ENCODE data around the gene KLC1.

The KLC1 gene

DNA sequence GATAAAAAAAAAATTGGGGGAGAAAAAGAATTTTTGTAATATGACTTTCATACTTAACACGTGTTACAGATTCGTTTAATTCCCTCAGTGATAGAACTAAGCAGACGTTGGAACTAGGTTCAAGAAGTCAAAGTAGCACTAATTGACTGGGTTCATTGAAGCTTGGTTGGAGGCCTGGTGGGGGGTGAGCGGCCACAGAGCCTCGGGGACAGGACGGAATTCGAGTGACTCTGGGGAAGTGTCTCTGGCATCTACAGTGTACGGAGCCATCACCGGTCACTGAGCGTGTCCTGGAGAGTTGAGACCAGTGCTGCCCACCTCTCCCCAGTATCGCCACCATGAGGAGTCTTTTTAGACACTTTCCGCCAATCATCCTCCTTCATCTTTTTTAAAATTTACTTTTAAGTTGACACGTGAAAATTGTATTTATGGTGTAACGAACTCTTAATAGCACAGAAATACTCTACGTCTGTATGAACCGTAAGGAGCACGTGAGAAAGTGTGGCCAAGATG, 87.9 kb downstream of the KLC1 start:
- ChIA-PET CTCF (no interaction called here), POLR2A (ENCODE audit: low non-redundant PET) (no interaction called here)
- TF ChIP-seq, protein P1, sequence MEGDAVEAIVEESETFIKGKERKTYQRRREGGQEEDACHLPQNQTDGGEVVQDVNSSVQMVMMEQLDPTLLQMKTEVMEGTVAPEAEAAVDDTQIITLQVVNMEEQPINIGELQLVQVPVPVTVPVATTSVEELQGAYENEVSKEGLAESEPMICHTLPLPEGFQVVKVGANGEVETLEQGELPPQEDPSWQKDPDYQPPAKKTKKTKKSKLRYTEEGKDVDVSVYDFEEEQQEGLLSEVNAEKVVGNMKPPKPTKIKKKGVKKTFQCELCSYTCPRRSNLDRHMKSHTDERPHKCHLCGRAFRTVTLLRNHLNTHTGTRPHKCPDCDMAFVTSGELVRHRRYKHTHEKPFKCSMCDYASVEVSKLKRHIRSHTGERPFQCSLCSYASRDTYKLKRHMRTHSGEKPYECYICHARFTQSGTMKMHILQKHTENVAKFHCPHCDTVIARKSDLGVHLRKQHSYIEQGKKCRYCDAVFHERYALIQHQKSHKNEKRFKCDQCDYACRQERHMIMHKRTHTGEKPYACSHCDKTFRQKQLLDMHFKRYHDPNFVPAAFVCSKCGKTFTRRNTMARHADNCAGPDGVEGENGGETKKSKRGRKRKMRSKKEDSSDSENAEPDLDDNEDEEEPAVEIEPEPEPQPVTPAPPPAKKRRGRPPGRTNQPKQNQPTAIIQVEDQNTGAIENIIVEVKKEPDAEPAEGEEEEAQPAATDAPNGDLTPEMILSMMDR (conservative IDR thresholded peaks at IDR 0.05; ENCODE audit: low read depth) = no peak
- H3K27ac ChIP-seq = peak overlapping the region; percentile 99
- DNase-seq (ENCODE audit: low spot score) = no peak

DNA sequence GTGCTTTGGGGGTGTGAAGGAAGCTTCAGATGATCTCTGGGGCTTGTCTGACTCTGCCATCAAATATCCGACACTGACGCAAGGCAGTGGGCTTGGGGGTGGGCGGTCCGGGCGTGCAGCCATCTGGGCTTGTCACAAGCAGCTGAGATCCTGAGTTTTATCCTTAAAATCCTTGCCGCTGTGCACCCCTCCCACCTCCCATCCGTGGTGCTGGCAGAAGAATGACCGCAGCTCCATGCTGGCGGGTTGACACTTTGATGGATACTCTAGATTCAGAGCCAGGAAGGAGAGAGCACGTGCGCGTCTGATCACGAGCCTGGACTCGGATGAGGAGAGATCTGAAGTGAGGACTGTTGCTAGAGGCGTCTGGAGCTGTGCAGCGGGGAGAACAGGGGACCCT, 89.6 kb downstream of the KLC1 start:
- ChIA-PET POLR2A (ENCODE audit: low non-redundant PET) (interaction anchor here (0.5 kb wide), 1 partner anchor 189 kb away, joined by 3 read pairs; no protein-coding TSS in a partner anchor), CTCF (no interaction called here)

DNA sequence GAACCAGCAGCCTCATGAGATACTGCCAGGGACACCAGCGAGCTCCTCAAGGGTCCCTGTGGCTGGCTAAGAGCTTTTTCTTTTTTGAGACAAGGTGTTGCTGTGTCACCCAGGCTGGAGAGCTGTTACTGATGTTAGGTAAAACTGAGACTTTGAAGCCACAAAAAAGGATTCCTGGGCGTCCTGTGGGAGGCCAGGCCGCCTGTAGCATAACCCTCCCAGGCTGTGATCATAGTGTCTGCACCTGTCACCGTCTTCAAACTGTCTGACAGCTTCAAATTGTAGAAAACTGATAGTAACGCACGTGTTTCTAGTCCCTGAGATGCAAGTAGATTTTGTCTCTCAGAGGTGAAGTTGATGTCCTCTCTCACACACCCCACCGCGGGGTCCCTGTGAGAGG, 90.7 kb downstream of the KLC1 start:
- peak overlapping the region; percentile 42 for H3K27ac ChIP-seq
- CTCF ChIA-PET = no interaction called here
- DNase-seq (ENCODE audit: low spot score) = no peak
- TF ChIP-seq, protein P1 (conservative IDR thresholded peaks at IDR 0.05; ENCODE audit: low read depth) = no peak
- POLR2A ChIA-PET (ENCODE audit: low non-redundant PET) = no interaction called here

More for the DNA sequence above, 89.6 kb downstream of the KLC1 start:
- DNase-seq (ENCODE audit: low spot score) = no peak
- H3K27ac ChIP-seq = peak overlapping the region; percentile 42
- TF ChIP-seq, protein P1 (conservative IDR thresholded peaks at IDR 0.05; ENCODE audit: low read depth) = no peak

DNA sequence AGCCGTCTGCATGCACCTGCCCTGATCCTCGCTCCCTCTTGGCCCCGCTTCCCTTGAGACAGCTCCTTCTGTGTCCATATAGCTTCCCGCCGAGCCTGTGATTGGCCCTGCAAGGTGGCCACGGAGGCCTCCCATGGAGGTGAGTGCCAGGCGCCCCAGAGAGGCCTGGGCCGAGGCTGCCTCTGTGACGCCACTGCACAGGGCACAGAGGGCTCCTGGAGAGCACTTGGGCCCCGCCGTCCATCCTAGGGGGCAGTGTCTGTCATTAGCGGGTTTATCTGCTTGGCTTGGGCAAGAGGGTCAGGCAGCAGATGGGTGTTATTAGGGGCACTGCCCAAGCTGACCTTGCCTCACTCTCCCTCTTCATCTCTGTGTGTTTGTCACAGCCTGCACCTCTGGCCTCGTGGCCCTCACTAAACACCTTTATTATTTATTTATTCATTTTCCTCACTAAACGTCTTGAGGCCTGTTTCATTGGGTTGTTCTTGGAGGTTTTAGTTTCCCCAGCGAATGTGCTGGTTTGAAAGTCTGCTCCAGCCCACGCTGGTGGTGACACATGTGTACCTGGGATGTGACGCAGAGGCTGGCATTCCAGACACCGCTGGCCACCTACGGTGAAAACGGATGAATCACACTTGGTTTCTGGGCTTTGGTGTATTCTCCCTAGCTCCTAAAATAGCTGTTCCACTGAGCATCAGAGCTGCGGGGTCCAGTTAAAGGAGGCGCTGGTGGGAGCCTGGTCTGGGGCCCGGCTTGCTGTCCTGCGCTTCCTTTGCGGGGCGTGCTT, 92.5 kb downstream of the KLC1 start:
- ChIA-PET CTCF (interaction anchor here (0.6 to 1.5 kb wide), 5 partner anchors 14 to 586 kb away, joined by 3 to 5 read pairs (median 4); no protein-coding TSS in a partner anchor), POLR2A (ENCODE audit: low non-redundant PET) (no interaction called here)
- H3K27ac ChIP-seq = peak overlapping the region; percentile 39

DNA sequence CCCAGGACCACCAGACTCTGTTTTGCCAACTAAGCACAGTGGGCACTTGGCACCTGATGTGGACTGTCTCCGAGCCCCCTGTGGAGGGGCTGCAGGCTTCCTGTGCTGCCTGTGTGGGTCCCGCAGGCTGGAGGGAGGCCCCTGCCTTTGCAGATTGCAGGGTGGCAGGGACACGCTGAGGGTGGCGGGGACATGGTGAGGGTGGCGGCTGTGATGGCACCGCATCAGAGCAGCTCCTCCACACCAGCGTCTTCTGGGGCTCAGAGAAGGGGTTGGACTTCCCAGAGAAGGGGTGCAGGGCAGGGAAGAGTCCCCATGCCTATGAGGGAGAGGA, 94.7 kb downstream of the KLC1 start:
- H3K27ac ChIP-seq = peak overlapping the region; percentile 70
- DNase-seq (ENCODE audit: low spot score) = no peak
- TF ChIP-seq, protein P1 (conservative IDR thresholded peaks at IDR 0.05; ENCODE audit: low read depth) = no peak
- POLR2A ChIA-PET (ENCODE audit: low non-redundant PET) = no interaction called here
- CTCF ChIA-PET = no interaction called here

More for the DNA sequence above, 92.5 kb downstream of the KLC1 start:
- peak; percentile 66 for DNase-seq (ENCODE audit: low spot score)
- TF ChIP-seq, protein P1 (conservative IDR thresholded peaks at IDR 0.05; ENCODE audit: low read depth) = no peak

DNA sequence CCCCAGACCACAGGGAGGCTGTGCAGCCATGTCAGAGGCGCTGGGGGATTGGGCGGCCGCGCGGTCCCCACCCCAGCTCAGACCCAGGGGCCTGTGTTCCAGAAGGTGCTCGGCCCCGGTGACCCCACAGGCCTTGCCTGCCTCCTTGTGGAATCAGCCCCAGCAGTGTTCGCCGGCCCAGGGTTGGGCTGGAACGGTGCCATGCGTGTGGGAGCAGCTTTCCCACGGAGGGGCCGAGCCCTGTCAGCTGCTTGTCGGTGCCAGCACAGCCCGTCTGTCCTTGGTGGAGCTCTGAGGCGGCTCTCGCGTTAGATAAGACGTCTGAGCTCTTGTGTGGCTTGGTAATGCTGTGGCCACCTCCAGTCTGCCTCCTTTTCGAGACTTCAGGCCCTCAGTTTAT, 95.1 kb downstream of the KLC1 start:
- TF ChIP-seq, protein P1 (conservative IDR thresholded peaks at IDR 0.05; ENCODE audit: low read depth) = no peak
- ChIA-PET CTCF (no interaction called here), POLR2A (ENCODE audit: low non-redundant PET) (no interaction called here)
- peak overlapping the region; percentile 70 for H3K27ac ChIP-seq
- no peak for DNase-seq (ENCODE audit: low spot score)
